WTC11 (cell line): ENCODE measurements around the gene BMPER. TPM values are rescaled to one million over a fixed set of nuclear protein-coding genes. Genes with fewer than 3 reads are reported as not detected.

Source experiments
- ATAC-seq: fragments of 200-7000 bp; cut with Tn5 transposase; 2 replicates; pipeline ENCODE4 v1.10.0; 2021; ENCODE audit warnings: mild to moderate bottlenecking, moderate library complexity
- CTCF ChIA-PET: fragments of 300-600 bp; sonication (Branson Sonifier 250); formaldehyde crosslinking; loops from one replicate; lab custom pipeline; 2021; ENCODE audit warnings: antibody characterized with exemption; lab: Charles Lee
- POLR2A ChIA-PET: fragments of 350-600 bp; sonication (Branson Sonifier 250); formaldehyde crosslinking; loops from one replicate; lab custom pipeline; 2021; ENCODE audit warnings: antibody characterized with exemption; lab: Charles Lee
- DNase-seq: peaks from one replicate; pipeline ENCODE4 v3.0.0; 2021; ENCODE audit warnings: low spot score
- H3K27ac Mint-ChIP-seq: 2 replicates; pipeline ENCODE4 v1.8.0; 2021; ENCODE audit warnings: mixed read lengths
- H3K27me3 Mint-ChIP-seq: 2 replicates; pipeline ENCODE4 v1.8.0; 2021; ENCODE audit warnings: low read depth, mild to moderate bottlenecking, moderate library complexity, mixed read lengths
- H3K36me3 Mint-ChIP-seq: 2 replicates; pipeline ENCODE4 v1.8.0; 2021; ENCODE audit warnings: mixed read lengths
- H3K4me1 Mint-ChIP-seq: 2 replicates; pipeline ENCODE4 v1.8.0; 2022; ENCODE audit warnings: mixed read lengths
- H3K4me3 Mint-ChIP-seq: 2 replicates; pipeline ENCODE4 v1.8.0; 2021; ENCODE audit warnings: mild to moderate bottlenecking, moderate library complexity, mixed read lengths
- H3K9me3 Mint-ChIP-seq: 2 replicates; pipeline ENCODE4 v1.8.0; 2021; ENCODE audit warnings: mixed read lengths
- AR ChIP-seq: fragments of 250-450 bp; sonication (Bioruptor Pico); IDR thresholded peaks from 2 replicates; pipeline ENCODE4 v1.9.0; 2021; ENCODE audit warnings: mild to moderate bottlenecking
- CREB1 ChIP-seq: sonication (generic); formaldehyde crosslinking; IDR thresholded peaks from 2 replicates; pipeline ENCODE4 v1.8.0; 2023; ENCODE audit warnings: mild to moderate bottlenecking, missing genetic modification reagents
- ESRRA ChIP-seq: sonication (generic); formaldehyde crosslinking; IDR thresholded peaks from 2 replicates; pipeline ENCODE4 v1.8.1; 2022; ENCODE audit warnings: mild to moderate bottlenecking, missing genetic modification reagents, borderline replicate concordance
- FOXJ3 ChIP-seq: sonication (generic); formaldehyde crosslinking; IDR thresholded peaks from 2 replicates; pipeline ENCODE4 v1.9.0; 2021; ENCODE audit warnings: missing genetic modification reagents, mild to moderate bottlenecking, borderline replicate concordance
- HMGXB4 ChIP-seq: sonication (generic); formaldehyde crosslinking; IDR thresholded peaks from 2 replicates; pipeline ENCODE4 v1.8.1; 2023; ENCODE audit warnings: mild to moderate bottlenecking, moderate library complexity, missing genetic modification reagents
- IRF2 ChIP-seq: sonication (generic); formaldehyde crosslinking; IDR thresholded peaks from 2 replicates; pipeline ENCODE4 v1.8.0; 2022; ENCODE audit warnings: low read depth, missing genetic modification reagents, borderline replicate concordance
- NFATC4 ChIP-seq: fragments of 250-450 bp; sonication (Bioruptor Pico); IDR thresholded peaks from 2 replicates; pipeline ENCODE4 v1.9.0; 2021; ENCODE audit warnings: mild to moderate bottlenecking
- NFE2L1 ChIP-seq: sonication (generic); formaldehyde crosslinking; IDR thresholded peaks from 2 replicates; pipeline ENCODE4 v1.8.1; 2023; ENCODE audit warnings: missing genetic modification reagents
- NFYB ChIP-seq: sonication (generic); formaldehyde crosslinking; conservative IDR thresholded peaks from 2 replicates; pipeline ENCODE4 v1.8.0; 2022; ENCODE audit warnings: low read depth, missing genetic modification reagents
- NR2C2 ChIP-seq: sonication (generic); formaldehyde crosslinking; IDR thresholded peaks from 2 replicates; pipeline ENCODE4 v1.8.0; 2022; ENCODE audit warnings: mild to moderate bottlenecking, missing genetic modification reagents
- NR3C1 ChIP-seq: sonication (generic); formaldehyde crosslinking; conservative IDR thresholded peaks from 2 replicates; pipeline ENCODE4 v1.8.1; 2023; ENCODE audit warnings: low read depth, mild to moderate bottlenecking, missing genetic modification reagents
- RELA ChIP-seq: sonication (generic); formaldehyde crosslinking; IDR thresholded peaks from 2 replicates; pipeline ENCODE4 v1.8.1; 2022; ENCODE audit warnings: missing genetic modification reagents, mild to moderate bottlenecking, borderline replicate concordance
- SOX15 ChIP-seq: fragments of 250-450 bp; sonication (Bioruptor Pico); IDR thresholded peaks from 2 replicates; pipeline ENCODE4 v1.9.0; 2021; ENCODE audit warnings: mild to moderate bottlenecking
- SP1 ChIP-seq: sonication (generic); formaldehyde crosslinking; conservative IDR thresholded peaks from 2 replicates; pipeline ENCODE4 v1.8.1; 2022; ENCODE audit warnings: missing genetic modification reagents
- TEAD4 ChIP-seq: sonication (generic); formaldehyde crosslinking; IDR thresholded peaks from 2 replicates; pipeline ENCODE4 v1.8.0; 2022; ENCODE audit warnings: mild to moderate bottlenecking, missing genetic modification reagents
- TP53 ChIP-seq: sonication (generic); formaldehyde crosslinking; IDR thresholded peaks from 2 replicates; pipeline ENCODE4 v1.8.1; 2023; ENCODE audit warnings: mild to moderate bottlenecking, missing genetic modification reagents
- ZNF232 ChIP-seq: sonication (generic); formaldehyde crosslinking; IDR thresholded peaks from 2 replicates; pipeline ENCODE4 v1.8.0; 2022; ENCODE audit warnings: mild to moderate bottlenecking, missing genetic modification reagents
- ZNF396 ChIP-seq: fragments of 250-450 bp; sonication (Bioruptor Pico); IDR thresholded peaks from 2 replicates; pipeline ENCODE4 v1.8.0; 2021; ENCODE audit warnings: mild to moderate bottlenecking, moderate library complexity, borderline replicate concordance
- ZNF512 ChIP-seq: sonication (generic); formaldehyde crosslinking; IDR thresholded peaks from 2 replicates; pipeline ENCODE4 v1.8.1; 2022; ENCODE audit warnings: missing genetic modification reagents, borderline replicate concordance
- ZSCAN18 ChIP-seq: fragments of 250-450 bp; sonication (Bioruptor Pico); IDR thresholded peaks from 2 replicates; pipeline ENCODE4 v2.1.2; 2022; ENCODE audit warnings: mild to moderate bottlenecking, moderate library complexity
- total RNA-seq: library from RNA; stranded (reverse); gene quantifications from 3 replicates; pipeline ENCODE4 v1.2.3, GENCODE V29; 2021
- TF ChIP-seq, protein P1 (sequence below): sonication (generic); formaldehyde crosslinking; IDR thresholded peaks from 2 replicates; pipeline ENCODE4 v1.8.1; 2023; ENCODE audit warnings: mild to moderate bottlenecking, missing genetic modification reagents, moderate library complexity
- TF ChIP-seq, protein P2 (sequence below): fragments of 250-450 bp; sonication (Bioruptor Pico); IDR thresholded peaks from 2 replicates; pipeline ENCODE4 v1.9.0; 2021; ENCODE audit warnings: mild to moderate bottlenecking
- TF ChIP-seq, protein P3 (sequence below): sonication (generic); formaldehyde crosslinking; IDR thresholded peaks from 2 replicates; pipeline ENCODE4 v1.8.1; 2022; ENCODE audit warnings: mild to moderate bottlenecking, missing genetic modification reagents, moderate library complexity, borderline replicate concordance
- TF ChIP-seq, protein P4 (sequence below): sonication (generic); formaldehyde crosslinking; IDR thresholded peaks from 2 replicates; pipeline ENCODE4 v1.8.1; 2023; ENCODE audit warnings: mild to moderate bottlenecking, missing genetic modification reagents, moderate library complexity
- TF ChIP-seq, protein P5 (sequence below): sonication (generic); formaldehyde crosslinking; IDR thresholded peaks from 2 replicates; pipeline ENCODE4 v1.8.1; 2022; ENCODE audit warnings: low read depth, mild to moderate bottlenecking, moderate library complexity, missing genetic modification reagents, borderline replicate concordance

BMPER gene
- total RNA-seq, 1 experiment from 2014 or later = 1.9 TPM

- DNase-seq = no peak
- ATAC-seq = no peak
- POLR2A ChIA-PET = no interaction called here
- H3K27me3 Mint-ChIP-seq = no peaks in the 10 kb centered on the region
- H3K27ac Mint-ChIP-seq = no peak overlapping the region
- no peak overlapping the region for H3K4me3 Mint-ChIP-seq
- H3K9me3 Mint-ChIP-seq = peaks cover 12% of the 10 kb centered on the region
- CTCF ChIA-PET = interaction anchor here (1.1 kb wide), 1 partner anchor 91 kb away, joined by 3 read pairs; no protein-coding TSS in a partner anchor
- peaks cover 19% of the 10 kb centered on the region for H3K4me1 Mint-ChIP-seq
- TF ChIP-seq SOX15 (CRISPR knock-in tag) (no peak), TP53 (CRISPR knock-in tag) (no peak), ESRRA (CRISPR knock-in tag) (no peak), RELA (no peak), ZSCAN18 (CRISPR knock-in tag) (no peak), NFYB (CRISPR knock-in tag) (no peak), NR3C1 (CRISPR knock-in tag) (no peak), FOXJ3 (no peak), HMGXB4 (CRISPR knock-in tag) (no peak), NR2C2 (CRISPR knock-in tag) (no peak), IRF2 (CRISPR knock-in tag) (no peak), ZNF396 (no peak), ZNF232 (no peak), TEAD4 (CRISPR knock-in tag) (no peak)
- TF ChIP-seq, protein P1, sequence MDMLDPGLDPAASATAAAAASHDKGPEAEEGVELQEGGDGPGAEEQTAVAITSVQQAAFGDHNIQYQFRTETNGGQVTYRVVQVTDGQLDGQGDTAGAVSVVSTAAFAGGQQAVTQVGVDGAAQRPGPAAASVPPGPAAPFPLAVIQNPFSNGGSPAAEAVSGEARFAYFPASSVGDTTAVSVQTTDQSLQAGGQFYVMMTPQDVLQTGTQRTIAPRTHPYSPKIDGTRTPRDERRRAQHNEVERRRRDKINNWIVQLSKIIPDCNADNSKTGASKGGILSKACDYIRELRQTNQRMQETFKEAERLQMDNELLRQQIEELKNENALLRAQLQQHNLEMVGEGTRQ (CRISPR knock-in tag) = no peak
- TF ChIP-seq, protein P2, sequence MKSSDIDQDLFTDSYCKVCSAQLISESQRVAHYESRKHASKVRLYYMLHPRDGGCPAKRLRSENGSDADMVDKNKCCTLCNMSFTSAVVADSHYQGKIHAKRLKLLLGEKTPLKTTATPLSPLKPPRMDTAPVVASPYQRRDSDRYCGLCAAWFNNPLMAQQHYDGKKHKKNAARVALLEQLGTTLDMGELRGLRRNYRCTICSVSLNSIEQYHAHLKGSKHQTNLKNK (CRISPR knock-in tag) = no peak
- TF ChIP-seq, protein P3, sequence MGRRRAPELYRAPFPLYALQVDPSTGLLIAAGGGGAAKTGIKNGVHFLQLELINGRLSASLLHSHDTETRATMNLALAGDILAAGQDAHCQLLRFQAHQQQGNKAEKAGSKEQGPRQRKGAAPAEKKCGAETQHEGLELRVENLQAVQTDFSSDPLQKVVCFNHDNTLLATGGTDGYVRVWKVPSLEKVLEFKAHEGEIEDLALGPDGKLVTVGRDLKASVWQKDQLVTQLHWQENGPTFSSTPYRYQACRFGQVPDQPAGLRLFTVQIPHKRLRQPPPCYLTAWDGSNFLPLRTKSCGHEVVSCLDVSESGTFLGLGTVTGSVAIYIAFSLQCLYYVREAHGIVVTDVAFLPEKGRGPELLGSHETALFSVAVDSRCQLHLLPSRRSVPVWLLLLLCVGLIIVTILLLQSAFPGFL (CRISPR knock-in tag) = no peak
- TF ChIP-seq, protein P4, sequence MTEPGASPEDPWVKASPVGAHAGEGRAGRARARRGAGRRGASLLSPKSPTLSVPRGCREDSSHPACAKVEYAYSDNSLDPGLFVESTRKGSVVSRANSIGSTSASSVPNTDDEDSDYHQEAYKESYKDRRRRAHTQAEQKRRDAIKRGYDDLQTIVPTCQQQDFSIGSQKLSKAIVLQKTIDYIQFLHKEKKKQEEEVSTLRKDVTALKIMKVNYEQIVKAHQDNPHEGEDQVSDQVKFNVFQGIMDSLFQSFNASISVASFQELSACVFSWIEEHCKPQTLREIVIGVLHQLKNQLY (CRISPR knock-in tag) = no peak
- 0 out of 2 replicates have a peak, but pooled peaks cover 2% of the 10 kb centered on the region for H3K36me3 Mint-ChIP-seq
Measured at GRCh38 chr7:34073676-34074075, 168.3 kb downstream of the BMPER start.

- ChIA-PET POLR2A (no interaction called here), CTCF (interaction anchor here (1.1 kb wide), 1 partner anchor 92 kb away, joined by 3 read pairs; no protein-coding TSS in a partner anchor)
- Mint-ChIP-seq H3K9me3 (peaks cover 12% of the 10 kb centered on the region), H3K27me3 (no peaks in the 10 kb centered on the region), H3K36me3 (0 out of 2 replicates have a peak, but pooled peaks cover 2% of the 10 kb centered on the region), H3K27ac (no peak overlapping the region), H3K4me1 (peaks cover 19% of the 10 kb centered on the region), H3K4me3 (no peak overlapping the region)
- DNase-seq (no peak), ATAC-seq (no peak)
- TF ChIP-seq, protein P5, sequence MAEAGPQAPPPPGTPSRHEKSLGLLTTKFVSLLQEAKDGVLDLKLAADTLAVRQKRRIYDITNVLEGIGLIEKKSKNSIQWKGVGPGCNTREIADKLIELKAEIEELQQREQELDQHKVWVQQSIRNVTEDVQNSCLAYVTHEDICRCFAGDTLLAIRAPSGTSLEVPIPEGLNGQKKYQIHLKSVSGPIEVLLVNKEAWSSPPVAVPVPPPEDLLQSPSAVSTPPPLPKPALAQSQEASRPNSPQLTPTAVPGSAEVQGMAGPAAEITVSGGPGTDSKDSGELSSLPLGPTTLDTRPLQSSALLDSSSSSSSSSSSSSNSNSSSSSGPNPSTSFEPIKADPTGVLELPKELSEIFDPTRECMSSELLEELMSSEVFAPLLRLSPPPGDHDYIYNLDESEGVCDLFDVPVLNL (CRISPR knock-in tag) = no peak
- TF ChIP-seq AR (CRISPR knock-in tag) = no peak
- TF ChIP-seq TEAD4 (CRISPR knock-in tag) = no peak
- TF ChIP-seq NFATC4 (CRISPR knock-in tag) = no peak
- no peak for TF ChIP-seq SP1 (CRISPR knock-in tag)
- TF ChIP-seq CREB1 = no peak
- no peak for TF ChIP-seq NFE2L1 (CRISPR knock-in tag)
- TF ChIP-seq ZNF512 (CRISPR knock-in tag) = no peak
Measured at GRCh38 chr7:34074421-34074820, 169.1 kb downstream of the BMPER start.
